SIG-M5 treated with dmso at 0.1 percent for 504 hours (cell line): Measurements from ENCODE around the gene VTCN1.
"Not testable (repeated sequence)": the region's sequence is repeated elsewhere in the genome, so short reads cannot be mapped to it uniquely, and the experiment has no call there.

ENCODE experiments used
- DNase-seq: peaks from one replicate; lab custom pipeline; 2025; ENCODE audit not compliant: unreplicated experiment; lab: John Stamatoyannopoulos, UW

Gene VTCN1

DNA sequence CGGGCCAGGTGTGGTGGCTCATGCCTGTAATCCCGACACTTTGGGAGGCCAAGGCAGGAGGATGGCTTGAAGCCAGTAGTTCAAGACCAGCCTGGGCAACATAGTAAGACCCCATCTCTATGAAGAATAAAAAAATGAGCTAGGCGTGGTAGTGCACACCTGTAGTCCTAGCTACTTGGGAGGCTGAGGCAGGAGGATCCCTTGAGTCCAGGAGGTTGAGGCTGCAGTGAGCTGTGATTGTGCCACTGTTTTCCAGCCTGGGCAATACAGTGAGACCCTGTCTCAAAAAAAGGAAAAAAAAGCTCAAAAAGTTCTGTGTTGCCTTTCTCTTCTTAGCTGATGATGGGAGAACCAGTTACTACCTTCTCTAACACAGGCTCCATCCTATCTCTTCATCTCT, 108.9 kb downstream of the VTCN1 start:
- not testable (repeated sequence) for DNase-seq

DNA sequence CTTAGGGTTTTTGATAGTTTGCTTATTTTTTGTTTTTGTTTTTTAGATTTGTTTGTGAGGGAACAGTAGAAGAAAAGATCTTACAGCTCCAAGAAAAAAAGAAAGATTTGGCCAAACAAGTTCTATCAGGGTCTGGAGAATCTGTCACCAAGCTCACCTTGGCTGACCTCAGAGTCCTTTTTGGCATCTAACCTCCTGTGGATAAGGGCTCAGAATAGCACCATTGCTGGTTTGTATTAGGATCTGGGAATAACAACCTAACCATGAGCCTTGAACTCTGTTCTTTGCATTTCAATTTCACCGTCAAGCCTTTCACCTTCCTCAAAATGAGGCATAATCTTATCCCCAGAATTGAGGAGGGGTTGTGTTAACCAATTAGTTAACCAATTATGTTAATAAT, 109.4 kb downstream of the VTCN1 start:
- no peak for DNase-seq

DNA sequence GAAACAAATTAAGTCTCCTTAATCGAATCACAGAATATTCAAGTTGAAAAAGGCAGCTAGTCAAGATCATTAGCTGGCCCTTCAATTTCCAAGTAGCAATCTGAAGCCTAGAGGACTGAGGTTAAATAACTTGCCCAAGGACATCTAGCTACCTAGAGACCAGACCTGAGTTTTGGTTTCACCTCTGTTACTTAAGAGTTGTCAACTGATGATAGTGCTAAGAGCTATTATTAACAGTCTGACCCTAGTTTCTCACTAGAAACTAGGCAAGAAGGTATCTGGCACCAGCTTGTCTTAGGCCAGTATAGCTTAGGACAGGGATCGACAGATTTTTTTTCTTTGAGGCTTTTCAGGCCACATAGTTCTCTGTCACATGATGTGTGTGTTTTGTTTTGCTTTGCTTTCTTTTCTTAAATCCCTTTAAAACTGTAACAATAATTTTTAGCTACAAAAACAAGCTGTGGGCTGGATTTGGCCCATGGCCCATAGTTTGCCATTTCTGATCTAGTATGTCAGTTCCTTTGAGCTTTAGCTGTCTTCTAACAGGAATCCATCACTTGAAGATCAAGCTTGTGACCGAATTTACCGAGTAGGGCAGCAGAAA, 112.3 kb downstream of the VTCN1 start:
- DNase-seq = no peak

DNA sequence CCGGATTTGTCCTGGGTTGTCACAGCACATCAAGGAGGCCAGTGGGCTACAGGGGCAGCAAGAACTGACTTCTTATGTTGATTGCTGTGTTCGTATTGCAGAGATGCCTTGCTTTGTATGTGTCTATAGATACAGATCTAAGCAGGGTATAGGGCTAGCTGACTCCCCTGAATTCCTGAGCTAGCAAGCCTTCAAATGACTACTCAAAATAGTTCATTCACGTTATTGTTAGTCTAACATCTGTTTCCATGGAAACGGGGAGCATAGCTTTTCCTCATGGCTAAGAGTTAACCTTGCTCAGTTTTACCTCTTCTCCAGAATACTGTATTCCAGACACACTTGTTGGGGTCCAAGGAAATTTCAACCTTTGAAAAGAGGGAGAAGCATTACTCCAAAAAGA, 113.3 kb downstream of the VTCN1 start:
- DNase-seq = no peak

DNA sequence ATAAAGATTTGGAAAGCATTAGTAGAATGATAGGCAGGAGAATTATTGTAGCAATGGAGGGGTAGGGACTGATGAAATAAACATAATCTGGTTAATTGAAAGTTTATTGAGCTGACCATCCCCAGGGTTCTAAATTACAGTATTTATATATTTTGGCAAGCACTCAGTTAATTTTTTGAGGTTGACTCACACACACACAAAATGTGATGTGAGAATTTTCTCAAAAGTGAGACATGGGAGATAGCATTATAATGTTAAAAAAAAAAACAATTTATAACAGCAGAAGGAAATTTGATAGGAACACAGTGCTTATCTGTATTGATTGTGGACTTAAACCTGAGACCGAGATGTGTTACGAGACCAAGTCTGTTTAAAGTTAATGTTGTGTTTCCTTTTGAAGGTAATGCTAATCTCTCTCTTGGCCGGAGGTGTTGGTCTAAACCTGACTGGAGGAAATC, 113.7 kb downstream of the VTCN1 start:
- no peak for DNase-seq

DNA sequence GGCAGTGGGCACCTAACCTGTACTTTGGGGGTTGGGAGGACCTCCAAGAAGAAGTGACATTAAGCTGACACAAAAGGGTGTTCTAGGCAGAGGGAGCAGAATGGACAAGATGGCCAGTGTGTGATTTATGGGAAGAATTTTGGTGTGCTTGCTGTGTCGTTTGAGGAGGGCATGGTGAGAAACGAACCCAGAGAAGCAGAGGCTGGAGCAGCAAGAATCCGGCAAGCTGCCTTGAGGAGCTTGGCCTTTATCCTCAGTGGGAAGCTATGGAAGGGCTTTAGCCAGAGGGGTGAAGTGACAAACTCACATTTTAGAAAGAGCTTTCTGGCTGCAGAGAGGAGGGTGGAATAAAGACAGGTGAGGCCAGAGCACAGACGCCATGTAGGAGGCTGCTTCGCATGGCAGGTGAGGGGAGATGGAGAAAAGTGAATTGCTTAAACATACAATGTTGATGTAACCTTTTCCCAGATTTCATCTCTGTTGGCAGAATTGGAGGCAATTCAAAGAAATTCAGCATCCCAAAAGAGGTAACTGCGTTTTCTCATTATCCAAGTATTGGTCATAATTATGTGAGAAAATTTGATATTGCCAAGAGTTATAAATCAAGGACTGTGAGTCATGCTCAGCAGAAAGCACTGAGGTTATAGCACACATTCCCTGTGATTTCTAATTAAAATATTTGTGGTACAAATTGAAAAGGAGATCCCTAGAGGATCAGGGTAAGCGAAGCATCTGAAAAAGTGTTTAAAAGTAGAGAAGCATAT, 115.7 kb downstream of the VTCN1 start:
- DNase-seq = no peak

DNA sequence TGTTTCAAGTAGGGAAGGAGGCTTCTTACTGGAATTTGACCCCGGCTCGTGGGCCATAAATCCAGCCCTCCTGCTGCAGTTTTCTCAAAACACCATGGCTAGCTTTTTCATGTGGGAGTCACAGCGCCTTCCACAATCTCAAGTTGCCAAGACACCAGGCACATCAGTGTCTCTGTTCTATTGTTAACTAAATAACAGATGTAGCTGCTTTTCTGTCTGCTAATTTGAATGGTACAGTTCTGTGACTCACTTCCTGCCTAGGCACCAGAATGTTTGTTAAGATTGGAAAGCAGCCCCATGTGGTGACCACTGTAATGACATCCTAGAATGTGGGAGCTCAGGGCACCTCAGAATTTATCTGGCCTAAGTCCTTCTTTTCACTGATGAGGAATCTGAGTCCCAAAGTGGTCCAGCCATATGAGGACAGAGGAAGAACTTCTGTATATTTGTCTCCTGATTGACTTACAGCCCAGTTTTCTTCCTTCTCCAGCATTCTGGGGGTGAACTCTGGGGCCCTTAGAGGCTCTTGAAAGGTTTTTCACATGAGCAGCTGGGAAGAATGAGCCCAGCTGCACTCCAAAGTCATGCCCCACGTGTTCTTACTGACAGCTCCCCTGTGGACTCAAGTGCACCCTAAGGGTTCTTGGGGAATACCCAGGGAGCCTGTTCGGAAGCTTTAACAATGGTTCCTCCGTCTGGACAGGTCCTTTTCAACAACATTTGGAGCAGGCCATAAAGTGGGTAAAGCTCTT, 116.7 kb downstream of the VTCN1 start:
- DNase-seq = peak; percentile 25
